IMR-90 (cell line): ENCODE measurements around the gene PRKACG. TPM values are rescaled to one million over a fixed set of nuclear protein-coding genes. Genes with fewer than 3 reads are reported as not detected.
A peak's percentile ranks its signal among the peaks of the same experiment; 100 is the strongest.

Experiments used
- ATAC-seq: fragments of 200-7000 bp; cut with Tn5 transposase; 2 replicates; pipeline ENCODE4 v1.9.1; 2020; ENCODE audit warnings: low read depth, mild to moderate bottlenecking, moderate library complexity
- BruUV-seq: library from RNA; stranded (reverse); fragments of 400-500 nt; replicated peaks from 2 replicates; lab custom pipeline; 2021; lab: Mats Ljungman, UMichigan
- CTCF ChIA-PET: fragments of 300-600 bp; formaldehyde crosslinking; extraction: SDS; loops from one replicate; lab custom pipeline; 2021; ENCODE audit warnings: antibody characterized with exemption; lab: Yijun Ruan, JAX
- POLR2A ChIA-PET: fragments of 300-600 bp; sonication (Branson Sonifier 250); formaldehyde crosslinking; loops from one replicate; lab custom pipeline; 2022; ENCODE audit warnings: antibody characterized with exemption; ENCODE audit not compliant: unreplicated experiment; lab: Charles Lee
- DNase-seq: peaks from one replicate; pipeline ENCODE4 v3.0.0; 2013
- H2AFZ ChIP-seq: replicated peaks from 2 replicates; pipeline ENCODE3; 2013; ENCODE audit warnings: low read length, mild to moderate bottlenecking; ENCODE audit not compliant: poor library complexity
- H2AK5ac ChIP-seq: 2 replicates; pipeline ENCODE4 v1.6.1; 2013; ENCODE audit warnings: low read depth, low read length, inconsistent platforms
- H2AK9ac ChIP-seq: replicated peaks from 2 replicates; pipeline ENCODE3; 2013; ENCODE audit warnings: mild to moderate bottlenecking, low read depth, low read length, moderate library complexity; ENCODE audit not compliant: poor library complexity
- H2BK120ac ChIP-seq: 2 replicates; pipeline ENCODE4 v1.6.1; 2013; ENCODE audit warnings: low read depth, low read length, inconsistent platforms
- H2BK15ac ChIP-seq: 3 replicates; pipeline ENCODE4 v1.6.1; 2013; ENCODE audit warnings: low read depth, low read length, inconsistent platforms
- H2BK20ac ChIP-seq: 2 replicates; pipeline ENCODE4 v1.6.1; 2013; ENCODE audit warnings: low read depth, mild to moderate bottlenecking, inconsistent platforms, low read length, moderate library complexity
- H2BK5ac ChIP-seq: 2 replicates; pipeline ENCODE4 v1.6.1; 2013; ENCODE audit warnings: mild to moderate bottlenecking, low read depth, low read length, inconsistent platforms; ENCODE audit not compliant: poor library complexity, severe bottlenecking
- H3K14ac ChIP-seq: replicated peaks from 2 replicates; pipeline ENCODE4 v1.6.1; 2013; ENCODE audit warnings: low read depth, low read length, inconsistent platforms
- H3K18ac ChIP-seq: 2 replicates; pipeline ENCODE4 v1.6.1; 2013; ENCODE audit warnings: low read depth, low read length, control low read depth
- H3K23ac ChIP-seq: 2 replicates; pipeline ENCODE4 v1.6.1; 2013; ENCODE audit warnings: low read depth, low read length, inconsistent platforms
- H3K27ac ChIP-seq: 2 replicates; pipeline ENCODE4 v1.5.1; 2013; ENCODE audit warnings: mild to moderate bottlenecking, control low read depth, low read length; ENCODE audit not compliant: insufficient read depth
- H3K27me3 ChIP-seq: 2 replicates; pipeline ENCODE4 v1.6.1; 2013; ENCODE audit warnings: low read length; ENCODE audit not compliant: control insufficient read depth, insufficient read depth
- H3K36me3 ChIP-seq: 2 replicates; pipeline ENCODE4 v1.6.1; 2013; ENCODE audit warnings: low read length, mixed read lengths; ENCODE audit not compliant: control insufficient read depth, insufficient read depth
- H3K4ac ChIP-seq: 2 replicates; pipeline ENCODE4 v1.6.1; 2013; ENCODE audit warnings: low read depth, low read length, inconsistent platforms
- H3K4me1 ChIP-seq: 2 replicates; pipeline ENCODE4 v1.6.1; 2013; ENCODE audit warnings: low read length, mixed read lengths; ENCODE audit not compliant: control insufficient read depth, insufficient read depth
- H3K4me2 ChIP-seq: 2 replicates; pipeline ENCODE4 v1.6.1; 2013; ENCODE audit warnings: low read depth, mild to moderate bottlenecking, control low read depth, low read length, moderate library complexity
- H3K4me3 ChIP-seq: 2 replicates; pipeline ENCODE4 v1.5.1; 2013; ENCODE audit warnings: low read depth, mild to moderate bottlenecking, control low read depth, low read length, moderate library complexity; ENCODE audit not compliant: insufficient read depth
- H3K56ac ChIP-seq: 2 replicates; pipeline ENCODE4 v1.6.1; 2013; ENCODE audit warnings: low read length, inconsistent platforms; ENCODE audit not compliant: insufficient read depth; ENCODE audit errors: extremely low read depth
- H3K79me1 ChIP-seq, 2 experiments: 2 replicates each; pipeline ENCODE4 v1.6.1; 2013; ENCODE audit warnings: low read length in 2 of 2, inconsistent platforms in 1 of 2, low read depth in 1 of 2
- H3K9ac ChIP-seq: 2 replicates; pipeline ENCODE4 v1.6.1; 2013; ENCODE audit warnings: low read depth, low read length, control low read depth
- H3K9me1 ChIP-seq: 2 replicates; pipeline ENCODE4 v1.6.1; 2013; ENCODE audit warnings: low read length, inconsistent platforms; ENCODE audit not compliant: insufficient read depth
- H3K9me3 ChIP-seq: 2 replicates; pipeline ENCODE4 v1.6.1; 2013; ENCODE audit warnings: low read length; ENCODE audit not compliant: control insufficient read depth, insufficient read depth
- H4K20me1 ChIP-seq: 2 replicates; pipeline ENCODE4 v1.6.1; 2013; ENCODE audit warnings: low read length, inconsistent platforms; ENCODE audit not compliant: insufficient read depth
- H4K5ac ChIP-seq: 2 replicates; pipeline ENCODE4 v1.6.1; 2013; ENCODE audit warnings: mild to moderate bottlenecking, low read depth, low read length, control low read depth
- H4K8ac ChIP-seq, 2 experiments: 2 replicates each; pipeline ENCODE4 v1.6.1; 2013; ENCODE audit warnings: low read depth in 2 of 2, low read length in 2 of 2, control low read depth in 1 of 2, inconsistent platforms in 1 of 2
- H4K91ac ChIP-seq: 2 replicates; pipeline ENCODE4 v1.6.1; 2013; ENCODE audit warnings: low read depth, low read length, inconsistent platforms; ENCODE audit not compliant: insufficient read depth
- CEBPB ChIP-seq: IDR thresholded peaks from 2 replicates; pipeline ENCODE4 v1.6.1; 2012; ENCODE audit warnings: low read depth, low read length, improper control_type of control experiment
- CHD1 ChIP-seq: IDR thresholded peaks from 2 replicates; pipeline ENCODE4 v1.6.1; 2012; ENCODE audit warnings: low read depth, low read length, improper control_type of control experiment
- MAFK ChIP-seq: IDR thresholded peaks from 2 replicates; pipeline ENCODE4 v1.6.1; 2012; ENCODE audit warnings: low read depth, low read length, improper control_type of control experiment
- MAZ ChIP-seq: IDR thresholded peaks from 2 replicates; pipeline ENCODE4 v1.6.1; 2012; ENCODE audit warnings: low read depth, mild to moderate bottlenecking, low read length, improper control_type of control experiment, moderate library complexity, borderline replicate concordance
- MXI1 ChIP-seq: IDR thresholded peaks from 2 replicates; pipeline ENCODE4 v1.6.1; 2012; ENCODE audit warnings: low read depth, mild to moderate bottlenecking, low read length, moderate library complexity, borderline replicate concordance
- NFE2L2 ChIP-seq: fragments of 150-350 bp; IDR thresholded peaks from 2 replicates; pipeline ENCODE4 v1.6.1; 2016; ENCODE audit warnings: low read depth, mild to moderate bottlenecking, low read length
- POLR2A ChIP-seq: IDR thresholded peaks from 2 replicates; pipeline ENCODE4 v1.6.1; 2012; ENCODE audit warnings: mild to moderate bottlenecking, low read depth, low read length
- RFX5 ChIP-seq: IDR thresholded peaks from 2 replicates; pipeline ENCODE4 v1.8.0; 2012; ENCODE audit warnings: low read depth, mild to moderate bottlenecking, low read length, moderate library complexity
- USF2 ChIP-seq: fragments of 150-350 bp; IDR thresholded peaks from 2 replicates; pipeline ENCODE4 v1.6.1; 2017; ENCODE audit warnings: mild to moderate bottlenecking, antibody characterized with exemption, low read length, low read depth
- WGBS, 2 experiments: methylation state at CpG; one replicate each; pipeline versions ENCODE4 v1.1.5 to v1.1.7; 2013; ENCODE audit warnings: missing lambda C conversion rate in 2 of 2; ENCODE audit not compliant: insufficient read length in 1 of 2; ENCODE audit errors: extremely low coverage in 2 of 2; 5-methylcytosine and 5-hydroxymethylcytosine counted together
- dilution Hi-C: fragments of 300-500 bp; cut with HindIII; formaldehyde crosslinking; loops from one replicate; pipeline ENCODE4 v1.14.3; 2018; ENCODE audit warnings: low sequenced_read_pairs; ENCODE audit not compliant: unreplicated experiment
- in situ Hi-C: fragments of 300-500 bp; cut with MboI; formaldehyde crosslinking; loops from 3 replicates; pipeline ENCODE4 v1.14.3; 2019; ENCODE audit warnings: low sequenced_read_pairs, inconsistent platforms, mixed read lengths
- intact Hi-C: fragments of 100-400 bp; cut with micrococcal nuclease; formaldehyde crosslinking; loops from 2 replicates; pipeline ENCODE4 v1.10.0; 2022
- polyA plus RNA-seq, 3 experiments: library from polyadenylated mRNA; depleted of rRNA; stranded (reverse); fragments of >200 nt; gene quantifications; 2 replicates each; pipeline ENCODE4 v1.2.3, GENCODE V29; 2012; ENCODE audit warnings: low replicate concordance in 1 of 3
- total RNA-seq: library from RNA; depleted of rRNA; stranded (reverse); fragments of >200 nt; gene quantifications from 2 replicates; pipeline ENCODE4 v1.2.3, GENCODE V29; 2012

The PRKACG gene
- total and polyA plus RNA-seq, 2 of the 4 experiments (the other 2 are of a cell fraction): not detected

DNA sequence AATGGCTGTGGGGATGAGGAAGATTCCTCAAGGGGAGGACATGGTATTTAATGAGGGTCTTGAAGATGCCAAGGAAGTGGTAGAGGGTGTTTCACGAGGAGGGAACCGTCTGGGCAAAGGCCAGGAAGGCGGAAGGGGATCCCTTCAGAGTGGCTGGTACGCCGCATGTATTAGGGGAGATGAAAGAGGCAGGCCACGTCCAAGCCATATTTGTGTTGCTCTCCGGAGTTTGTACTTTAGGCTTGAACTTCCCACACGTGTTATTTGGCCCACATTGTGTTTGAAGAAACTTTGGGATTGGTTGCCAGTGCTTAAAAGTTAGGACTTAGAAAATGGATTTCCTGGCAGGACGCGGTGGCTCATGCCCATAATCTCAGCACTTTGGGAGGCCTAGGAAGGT lies 22.9 kb upstream of the PRKACG start:
- no peak overlapping the region for H2BK5ac ChIP-seq
- H4K91ac ChIP-seq: no peak overlapping the region
- H3K79me1 ChIP-seq: peaks cover 23 to 41% of the 10 kb centered on the region in 2 experiments
- POLR2A ChIA-PET: no interaction called here
- 0 out of 2 replicates have a peak overlapping the region, but pooled peaks have one; percentile 86 for H3K56ac ChIP-seq
- H3K27ac ChIP-seq: no peak overlapping the region
- DNase-seq (no peak), ATAC-seq (no peak)
- no TSS peak for BruUV-seq
- peaks cover 2% of the 10 kb centered on the region; the same call in 1 of the 2 replicates for H3K4me1 ChIP-seq
- H3K18ac ChIP-seq: no peak overlapping the region
- no peaks in the 10 kb centered on the region for H3K9me1 ChIP-seq
- H2BK15ac ChIP-seq: no peak overlapping the region
- in situ Hi-C loops (no loop called here), dilution Hi-C loops (no loop called here), intact Hi-C loops (loop anchor here (5.0 kb wide), 2 partner anchors 86 to 156 kb away; no protein-coding TSS in a partner anchor)
- H4K20me1 ChIP-seq: no peaks in the 10 kb centered on the region
- H2BK120ac ChIP-seq: no peak overlapping the region
- H2AFZ ChIP-seq: peak overlapping the region; percentile 77
- H3K27me3 ChIP-seq: no peaks in the 10 kb centered on the region
- H3K14ac ChIP-seq: peak overlapping the region; percentile 98
- peak overlapping the region; percentile 97 for H3K9ac ChIP-seq
- no CpG with 5 or more reads among the region's 10 CpGs for WGBS, 2 experiments
- no peak for TF ChIP-seq CHD1
- no peak for TF ChIP-seq USF2
- TF ChIP-seq RFX5: no peak
- no peak for TF ChIP-seq NFE2L2
- no peak for TF ChIP-seq MAFK
- no peak for TF ChIP-seq POLR2A
- TF ChIP-seq CEBPB: no peak
- no peak for TF ChIP-seq MAZ
- TF ChIP-seq MXI1: no peak
- H3K4ac ChIP-seq: peak overlapping the region; percentile 91; the same call in 1 of the 2 replicates
- no peaks in the 10 kb centered on the region for H3K9me3 ChIP-seq
- H2AK5ac ChIP-seq: peak overlapping the region; percentile 11; the same call in 1 of the 2 replicates
- peak overlapping the region; percentile 68; the same call in 1 of the 2 replicates for H3K23ac ChIP-seq
- H4K5ac ChIP-seq: peak overlapping the region; percentile 80
- no peak overlapping the region for H2BK20ac ChIP-seq
- peak overlapping the region; percentile 87; the same call in 1 of the 2 replicates for H3K4me3 ChIP-seq
- no peaks in the 10 kb centered on the region for H3K36me3 ChIP-seq
- peak overlapping the region; percentile 63 for H2AK9ac ChIP-seq
- H3K4me2 ChIP-seq: peak overlapping the region; percentile 83
- CTCF ChIA-PET: interaction anchor here (1.1 to 1.9 kb wide), 3 partner anchors 11 to 156 kb away, joined by 4 to 12 read pairs (median 4); no protein-coding TSS in a partner anchor
- H4K8ac ChIP-seq: peak overlapping the region; percentile 92 to 95; a peak in 3 of 4 replicates
